IPS-18a (cell line): ENCODE results near the gene ZNF22.

Experiments
- H3K27ac ChIP-seq: one replicate; pipeline ENCODE4 v1.5.1; 2013; ENCODE audit warnings: low read length
- H3K27me3 ChIP-seq: one replicate; pipeline ENCODE4 v1.6.1; 2013; ENCODE audit warnings: mild to moderate bottlenecking, low read length; ENCODE audit not compliant: control insufficient read depth, insufficient read depth
- H3K36me3 ChIP-seq: one replicate; pipeline ENCODE4 v1.6.1; 2013; ENCODE audit warnings: low read depth, low read length; ENCODE audit not compliant: control insufficient read depth
- H3K4me1 ChIP-seq: one replicate; pipeline ENCODE4 v1.6.1; 2013; ENCODE audit warnings: low read depth, low read length; ENCODE audit not compliant: control insufficient read depth
- H3K4me3 ChIP-seq: one replicate; pipeline ENCODE4 v1.5.1; 2013; ENCODE audit warnings: low read length
- H3K9ac ChIP-seq: one replicate; pipeline ENCODE4 v1.6.1; 2013; ENCODE audit warnings: mild to moderate bottlenecking, low read length, moderate library complexity
- H3K9me3 ChIP-seq: one replicate; pipeline ENCODE4 v1.6.1; 2013; ENCODE audit warnings: low read depth, low read length; ENCODE audit not compliant: control insufficient read depth

Gene ZNF22

DNA sequence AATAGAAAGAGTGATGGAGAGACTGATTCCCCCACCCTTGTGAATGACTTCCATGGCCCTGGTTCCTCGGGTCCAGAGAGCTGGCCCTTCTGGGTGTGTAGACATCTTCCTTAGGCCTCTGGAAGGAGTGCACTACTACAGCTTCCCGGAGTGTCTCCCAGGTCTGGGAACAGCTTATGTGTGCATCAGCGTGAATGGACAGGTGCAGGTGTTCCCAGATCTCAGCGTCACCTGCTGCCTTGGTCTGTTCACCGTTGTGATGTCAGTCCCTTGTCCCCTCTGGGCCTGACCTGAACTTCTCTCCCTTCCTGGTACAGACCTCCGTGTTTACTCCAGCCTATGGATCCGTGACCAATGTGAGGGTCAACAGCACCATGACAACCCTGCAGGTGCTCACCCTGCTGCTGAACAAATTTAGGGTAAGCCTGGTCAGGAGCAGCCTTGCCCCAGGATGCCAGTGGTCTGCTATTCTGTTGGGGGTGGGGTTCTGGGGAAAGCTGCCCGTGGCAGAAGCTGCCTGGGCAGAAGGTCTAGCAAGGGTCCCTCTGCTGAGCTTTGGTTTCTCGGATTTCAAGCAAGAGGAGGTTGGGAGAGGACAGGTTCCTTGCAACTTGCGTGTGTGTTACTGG is 11.7 kb upstream of the ZNF22 start:
- Histone ChIP-seq H3K9ac (no peak overlapping the region), H3K36me3 (no peaks in the 10 kb centered on the region), H3K9me3 (no peaks in the 10 kb centered on the region), H3K4me3 (no peak overlapping the region), H3K4me1 (peaks cover 50% of the 10 kb centered on the region), H3K27me3 (no peaks in the 10 kb centered on the region), H3K27ac (no peak overlapping the region)

DNA sequence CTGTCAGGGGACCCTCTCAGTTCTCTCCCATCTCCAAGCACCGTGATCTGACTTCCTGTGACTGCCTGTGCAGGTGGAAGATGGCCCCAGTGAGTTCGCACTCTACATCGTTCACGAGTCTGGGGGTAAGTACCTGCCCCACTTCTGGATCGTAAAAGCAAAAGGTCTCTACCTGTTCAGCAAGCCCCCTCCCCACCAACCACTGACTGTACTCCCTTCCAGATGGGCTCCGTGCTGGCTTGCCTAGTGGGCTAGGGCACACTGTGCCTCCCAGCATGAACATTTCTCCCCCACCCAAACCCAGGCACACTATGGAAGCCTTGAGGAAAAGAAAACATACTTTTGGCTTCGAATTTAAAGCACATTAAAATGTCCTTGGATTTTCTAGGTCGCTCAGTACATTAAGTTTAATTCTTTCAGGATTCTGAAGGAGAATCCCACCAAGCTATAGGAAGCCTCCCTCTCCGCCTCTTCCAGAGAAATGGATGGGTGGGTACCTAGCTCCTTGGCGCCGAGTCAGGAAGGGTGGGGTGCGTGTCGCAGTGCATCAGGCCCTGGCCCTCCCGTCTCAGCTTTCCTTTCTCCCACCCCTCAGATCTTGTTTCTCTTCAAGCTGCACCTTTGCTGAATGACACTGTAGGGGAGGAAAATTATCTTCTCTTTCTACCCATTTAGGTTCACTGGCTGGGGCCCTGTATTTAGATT is 11.0 kb upstream of the ZNF22 start:
- Histone ChIP-seq H3K27ac (no peak overlapping the region), H3K27me3 (no peaks in the 10 kb centered on the region), H3K9ac (no peak overlapping the region), H3K9me3 (no peaks in the 10 kb centered on the region), H3K4me3 (peak overlapping the region; percentile 14), H3K36me3 (no peaks in the 10 kb centered on the region), H3K4me1 (peaks cover 53% of the 10 kb centered on the region)

DNA sequence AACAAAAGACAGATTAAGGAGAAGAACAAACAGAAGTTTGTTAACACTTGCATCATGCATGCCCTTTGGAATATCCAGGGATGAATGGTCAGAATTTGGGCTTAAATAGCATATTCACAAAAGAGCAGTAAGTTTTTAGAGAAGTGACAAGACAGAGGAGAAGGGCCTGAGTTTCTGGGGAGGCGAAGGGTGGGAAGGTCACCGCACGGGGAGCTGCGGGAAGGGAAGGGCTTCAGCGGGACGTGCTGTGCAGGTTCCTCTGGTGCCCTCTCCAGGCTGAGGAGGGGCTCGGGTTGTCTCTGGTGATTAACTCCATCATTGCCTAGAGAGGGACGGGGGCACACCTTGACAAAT is 10.4 kb upstream of the ZNF22 start:
- no peak overlapping the region for H3K9ac ChIP-seq
- H3K36me3 ChIP-seq = no peaks in the 10 kb centered on the region
- no peaks in the 10 kb centered on the region for H3K27me3 ChIP-seq
- H3K4me1 ChIP-seq = peaks cover 52% of the 10 kb centered on the region
- no peak overlapping the region for H3K27ac ChIP-seq
- no peaks in the 10 kb centered on the region for H3K9me3 ChIP-seq
- peak overlapping the region; percentile 14 for H3K4me3 ChIP-seq

DNA sequence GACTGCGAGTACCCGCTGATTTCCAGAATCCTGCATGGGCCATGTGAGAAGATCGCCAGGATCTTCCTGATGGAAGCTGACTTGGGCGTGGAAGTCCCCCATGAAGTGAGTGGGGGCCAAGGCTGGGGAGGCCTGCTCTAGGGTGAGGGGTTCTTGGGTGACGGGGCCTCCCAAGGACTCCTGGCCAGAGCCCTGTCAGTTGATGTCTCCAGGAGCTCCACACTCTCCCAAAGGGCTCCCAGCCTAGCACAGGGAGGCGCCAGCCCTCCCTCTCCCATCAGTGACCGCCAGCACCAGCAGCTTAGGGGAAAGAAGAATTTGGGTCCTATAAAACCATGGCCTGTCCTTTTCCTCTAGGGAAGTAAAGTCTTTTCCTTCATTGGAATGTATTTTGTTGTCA is 9.8 kb upstream of the ZNF22 start:
- H3K27ac ChIP-seq = no peak overlapping the region
- H3K9ac ChIP-seq = no peak overlapping the region
- no peak overlapping the region for H3K4me3 ChIP-seq
- H3K9me3 ChIP-seq = no peaks in the 10 kb centered on the region
- H3K4me1 ChIP-seq = peaks cover 45% of the 10 kb centered on the region
- H3K36me3 ChIP-seq = no peaks in the 10 kb centered on the region
- H3K27me3 ChIP-seq = no peaks in the 10 kb centered on the region

DNA sequence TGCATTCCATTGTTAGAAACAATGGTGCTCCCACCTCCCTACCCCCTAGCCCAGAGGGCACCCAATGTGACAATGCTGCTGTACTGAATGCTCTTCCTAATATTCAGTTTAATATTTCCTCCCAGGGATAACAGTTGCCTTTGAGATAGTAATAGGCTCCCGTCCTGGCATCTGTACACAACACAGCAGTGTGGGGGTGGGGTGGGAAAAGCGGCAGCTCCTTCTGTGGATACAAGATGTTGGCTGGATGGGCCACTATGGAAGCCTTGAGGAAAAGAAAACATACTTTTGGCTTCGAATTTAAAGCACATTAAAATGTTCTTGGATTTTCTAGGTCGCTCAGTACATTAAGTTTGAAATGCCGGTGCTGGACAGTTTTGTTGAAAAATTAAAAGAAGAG is 9.2 kb upstream of the ZNF22 start:
- Histone ChIP-seq H3K9ac (no peak overlapping the region), H3K36me3 (no peaks in the 10 kb centered on the region), H3K9me3 (no peaks in the 10 kb centered on the region), H3K4me1 (peaks cover 39% of the 10 kb centered on the region), H3K27me3 (no peaks in the 10 kb centered on the region), H3K27ac (no peak overlapping the region), H3K4me3 (no peak overlapping the region)

DNA sequence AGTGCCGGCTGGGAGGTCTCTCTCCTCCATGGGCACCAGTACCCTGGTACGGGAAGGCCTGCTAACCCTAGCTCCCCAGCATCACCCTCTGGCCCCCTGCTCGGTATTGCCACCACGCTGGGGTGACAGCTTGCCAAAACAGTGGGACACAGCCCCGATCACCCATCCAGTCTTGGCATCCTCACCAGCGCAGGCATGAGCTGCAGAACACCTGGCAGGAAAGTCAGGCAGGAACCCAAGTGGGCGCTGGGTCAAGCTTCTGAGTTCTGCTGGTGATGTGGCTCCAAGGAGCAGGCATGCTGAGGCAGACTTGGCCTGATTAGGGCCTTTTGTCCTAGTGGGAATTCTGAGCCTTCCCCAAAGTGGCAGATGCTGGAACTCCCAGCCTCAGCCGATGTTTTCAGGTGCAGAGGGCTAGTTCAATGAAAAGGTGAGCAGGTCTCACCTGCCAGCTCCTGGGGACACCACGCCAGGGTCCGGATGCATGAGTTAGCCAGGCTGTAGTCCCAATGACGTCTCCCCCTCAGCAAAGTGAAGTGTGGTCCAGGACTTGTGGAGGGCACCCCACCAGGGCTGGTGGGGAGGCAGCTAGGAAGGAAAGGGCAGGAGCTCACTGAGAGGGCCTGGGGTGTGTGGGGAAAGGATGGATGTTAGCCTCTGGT is 8.5 kb upstream of the ZNF22 start:
- peaks cover 35% of the 10 kb centered on the region for H3K4me1 ChIP-seq
- H3K9me3 ChIP-seq = no peaks in the 10 kb centered on the region
- H3K36me3 ChIP-seq = no peaks in the 10 kb centered on the region
- H3K27ac ChIP-seq = no peak overlapping the region
- no peak overlapping the region for H3K4me3 ChIP-seq
- no peaks in the 10 kb centered on the region for H3K27me3 ChIP-seq
- no peak overlapping the region for H3K9ac ChIP-seq

DNA sequence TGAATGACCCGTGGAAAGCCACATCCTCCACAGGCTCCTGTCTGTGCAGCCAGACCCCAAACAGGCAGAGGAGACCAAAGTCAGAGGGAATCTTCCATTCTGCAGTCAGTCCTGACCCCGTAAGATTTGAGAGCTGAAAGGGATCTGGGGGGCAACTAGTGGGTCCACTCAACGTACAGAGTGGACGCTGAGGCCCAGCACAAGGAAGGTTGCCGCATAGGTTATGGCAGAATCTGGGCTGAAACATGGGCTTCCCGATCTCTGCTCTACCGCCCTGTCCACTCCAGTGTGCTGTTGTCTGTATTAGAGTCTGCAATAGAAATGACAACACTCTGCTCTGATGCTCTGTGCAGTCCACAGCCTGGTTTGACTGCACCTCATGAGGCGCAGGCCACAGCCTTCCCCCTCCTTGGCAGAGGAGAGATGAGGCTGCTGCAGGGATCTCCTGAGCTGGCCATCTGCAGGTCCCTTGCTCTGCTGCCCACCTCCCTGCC is 7.9 kb upstream of the ZNF22 start:
- no peaks in the 10 kb centered on the region for H3K36me3 ChIP-seq
- no peak overlapping the region for H3K4me3 ChIP-seq
- peaks cover 35% of the 10 kb centered on the region for H3K4me1 ChIP-seq
- H3K9ac ChIP-seq = no peak overlapping the region
- H3K27ac ChIP-seq = no peak overlapping the region
- H3K27me3 ChIP-seq = no peaks in the 10 kb centered on the region
- no peaks in the 10 kb centered on the region for H3K9me3 ChIP-seq

DNA sequence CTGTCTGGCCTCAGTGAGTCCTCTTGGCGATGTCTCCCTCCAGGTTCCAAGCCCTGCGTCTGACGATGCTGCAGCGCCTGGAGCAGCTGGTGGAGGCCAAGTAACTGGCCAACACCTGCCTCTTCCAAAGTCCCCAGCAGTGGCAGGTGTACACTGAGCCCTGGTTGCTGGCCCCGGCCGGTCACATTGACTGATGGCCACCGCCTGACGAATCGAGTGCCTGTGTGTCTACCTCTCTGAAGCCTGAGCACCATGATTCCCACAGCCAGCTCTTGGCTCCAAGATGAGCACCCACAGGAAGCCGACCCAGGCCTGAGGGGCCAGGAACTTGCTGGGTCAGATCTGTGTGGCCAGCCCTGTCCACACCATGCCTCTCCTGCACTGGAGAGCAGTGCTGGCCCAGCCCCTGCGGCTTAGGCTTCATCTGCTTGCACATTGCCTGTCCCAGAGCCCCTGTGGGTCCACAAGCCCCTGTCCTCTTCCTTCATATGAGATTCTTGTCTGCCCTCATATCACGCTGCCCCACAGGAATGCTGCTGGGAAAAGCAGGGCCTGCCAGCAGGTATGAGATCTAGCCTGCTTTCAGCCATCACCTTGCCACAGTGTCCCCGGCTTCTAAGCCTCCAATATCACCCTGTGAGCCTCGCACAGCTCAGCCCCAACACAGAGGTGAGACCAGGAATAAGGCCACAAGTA is 7.3 kb upstream of the ZNF22 start:
- peaks cover 29% of the 10 kb centered on the region for H3K4me1 ChIP-seq
- H3K27me3 ChIP-seq = no peaks in the 10 kb centered on the region
- no peak overlapping the region for H3K9ac ChIP-seq

DNA sequence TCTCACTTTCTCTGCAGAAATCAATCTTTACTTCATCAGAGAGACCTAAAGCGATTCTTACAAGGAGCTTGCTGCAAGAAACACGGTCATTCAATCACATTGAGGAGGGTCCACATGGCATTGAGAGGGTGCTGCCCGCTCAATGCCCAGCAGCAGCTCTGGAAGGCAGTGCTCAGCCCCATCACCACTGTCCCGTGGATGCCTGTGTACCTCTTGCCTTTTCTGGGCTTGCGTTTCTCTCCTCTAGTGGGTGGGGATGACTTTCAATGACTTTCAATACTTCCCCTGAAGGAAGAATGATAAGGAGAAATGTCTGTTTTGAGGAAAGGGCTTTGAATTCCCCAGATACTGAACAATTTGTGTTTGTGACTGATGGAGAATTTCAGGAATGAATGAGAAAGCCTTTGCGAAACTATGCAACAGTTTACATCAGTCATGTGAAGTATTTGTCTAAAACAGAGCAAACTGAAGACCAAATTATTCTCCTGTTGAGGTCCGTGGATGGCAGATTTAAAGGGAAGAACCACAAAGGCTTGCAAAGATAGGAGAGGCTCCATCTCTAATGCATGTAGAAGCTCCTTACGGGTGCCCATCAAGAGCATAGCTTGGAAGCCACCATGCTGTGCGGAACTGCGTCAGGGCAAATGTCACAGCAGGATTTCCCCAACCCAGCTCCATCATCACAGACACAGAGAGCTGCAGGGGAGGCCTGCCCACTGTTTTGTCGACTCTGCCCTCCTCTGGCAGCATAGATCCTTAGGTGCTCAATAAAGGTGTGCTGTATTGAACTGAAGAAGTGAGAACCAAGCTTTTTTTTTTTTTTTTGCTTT is 6.6 kb upstream of the ZNF22 start:
- Histone ChIP-seq H3K4me3 (no peak overlapping the region), H3K36me3 (no peaks in the 10 kb centered on the region), H3K9ac (no peak overlapping the region), H3K27ac (no peak overlapping the region), H3K27me3 (no peaks in the 10 kb centered on the region), H3K4me1 (peaks cover 27% of the 10 kb centered on the region), H3K9me3 (no peaks in the 10 kb centered on the region)

More for the DNA sequence above, 7.3 kb upstream of the ZNF22 start:
- Histone ChIP-seq H3K36me3 (no peaks in the 10 kb centered on the region), H3K4me3 (no peak overlapping the region), H3K27ac (no peak overlapping the region), H3K9me3 (no peaks in the 10 kb centered on the region)

DNA sequence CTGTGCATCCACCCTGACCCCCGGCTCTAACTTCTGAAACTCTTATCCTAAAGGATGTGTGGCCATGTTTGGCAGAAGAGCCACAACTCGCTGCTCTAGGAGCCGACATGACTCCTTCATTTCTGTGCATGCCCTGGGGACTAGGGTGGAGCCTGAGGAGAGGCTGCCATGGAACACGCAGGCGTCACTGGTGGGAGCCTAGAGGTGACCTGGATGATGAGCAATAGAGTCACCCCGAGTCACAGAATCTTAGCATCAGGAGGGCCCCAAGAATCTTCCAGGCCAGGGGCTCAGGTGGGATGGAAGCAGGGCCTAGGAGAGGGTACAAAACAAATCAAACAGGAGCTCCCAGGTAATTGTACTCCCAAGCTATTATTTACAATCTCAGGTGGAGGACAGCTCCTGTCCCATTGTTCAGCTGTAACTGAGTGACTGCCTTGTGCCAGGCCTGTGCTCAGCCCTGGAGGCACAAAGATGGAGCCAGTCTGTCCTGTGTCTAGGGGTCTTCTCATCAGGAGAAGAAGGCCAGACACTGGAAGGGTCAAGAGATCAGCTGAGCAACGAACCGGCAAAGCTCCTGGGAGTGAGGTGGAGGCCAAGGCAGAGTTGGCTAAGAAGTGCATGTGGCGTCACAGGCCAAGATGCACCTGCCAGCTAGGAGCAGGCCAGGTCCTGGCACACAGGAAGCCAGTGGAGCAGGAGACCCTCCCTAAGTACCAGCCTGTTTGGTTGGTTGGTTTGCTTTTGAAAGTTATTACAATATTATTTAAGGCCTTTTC is 5.8 kb upstream of the ZNF22 start:
- H3K4me1 ChIP-seq = peaks cover 25% of the 10 kb centered on the region
- H3K27me3 ChIP-seq = no peaks in the 10 kb centered on the region
- H3K4me3 ChIP-seq = no peak overlapping the region
- no peak overlapping the region for H3K27ac ChIP-seq
- H3K36me3 ChIP-seq = no peaks in the 10 kb centered on the region
- no peak overlapping the region for H3K9ac ChIP-seq
- H3K9me3 ChIP-seq = no peaks in the 10 kb centered on the region
